Measurements from ENCODE around the gene NFATC2IP.
"Not testable (repeated sequence)": the region's sequence is repeated elsewhere in the genome, so short reads cannot be mapped to it uniquely, and the experiment has no call there.

Gene NFATC2IP

GRCh38 chr16:28936784-28937155 is 14.0 kb upstream of the NFATC2IP start:
- Histone ChIP-seq H3K9ac (ENCODE audit: low read length) (no peak overlapping the region), H3K36me3 (replicated peaks; ENCODE audit: insufficient read depth, low read length) (no peaks in the 10 kb centered on the region), H3K4me1 (ENCODE audit: low read length) (no peaks in the 10 kb centered on the region), H3K79me2 (ENCODE audit: low read length) (no peaks in the 10 kb centered on the region), H3F3A (ENCODE audit: insufficient read depth, low read length) (no peaks in the 10 kb centered on the region), H3K9me2 (replicated peaks; ENCODE audit: insufficient read depth, low read length) (no peaks in the 10 kb centered on the region), H3K4me3 (ENCODE audit: low read length) (no peak overlapping the region), H3K27me3 (replicated peaks; ENCODE audit: insufficient read depth, low read length) (peaks cover 6% of the 10 kb centered on the region; the same call in 1 of the 2 replicates), H3K27ac (ENCODE audit: low read length) (no peak overlapping the region), H3K9me3 (replicated peaks; ENCODE audit: insufficient read depth, low read length) (no peaks in the 10 kb centered on the region), H4K20me1 (ENCODE audit: insufficient read depth, low read length) (no peaks in the 10 kb centered on the region), H2AFZ (ENCODE audit: low read length) (no peak overlapping the region), H3K4me2 (ENCODE audit: low read depth, low read length) (no peak overlapping the region)
- DNase-seq = no peak
- TF ChIP-seq EZH2 (optimal IDR thresholded peaks at IDR 0.05; ENCODE audit: low read depth, low read length) = no peak
- no peak for TF ChIP-seq CTCF (IDR thresholded peaks at IDR 0.05; ENCODE audit: low read length)
- no peak for TF ChIP-seq EZH2phosphoT487 (IDR thresholded peaks at IDR 0.05; ENCODE audit: low read length)

GRCh38 chr16:28937222-28937876 is 13.4 kb upstream of the NFATC2IP start:
- H3K4me1 ChIP-seq (ENCODE audit: low read length) = no peaks in the 10 kb centered on the region
- no peaks in the 10 kb centered on the region for H3F3A ChIP-seq (ENCODE audit: insufficient read depth, low read length)
- H3K79me2 ChIP-seq (ENCODE audit: low read length) = no peaks in the 10 kb centered on the region
- no peak for DNase-seq
- H3K9ac ChIP-seq (ENCODE audit: low read length) = no peak overlapping the region
- H3K9me3 ChIP-seq (replicated peaks; ENCODE audit: insufficient read depth, low read length) = no peaks in the 10 kb centered on the region
- H3K27ac ChIP-seq (ENCODE audit: low read length) = no peak overlapping the region
- no peak overlapping the region for H3K4me3 ChIP-seq (ENCODE audit: low read length)
- no peak overlapping the region for H2AFZ ChIP-seq (ENCODE audit: low read length)
- no peaks in the 10 kb centered on the region for H3K9me2 ChIP-seq (replicated peaks; ENCODE audit: insufficient read depth, low read length)
- no peak overlapping the region for H3K4me2 ChIP-seq (ENCODE audit: low read depth, low read length)
- H3K27me3 ChIP-seq (replicated peaks; ENCODE audit: insufficient read depth, low read length) = peaks cover 6% of the 10 kb centered on the region; the same call in 1 of the 2 replicates
- H3K36me3 ChIP-seq (replicated peaks; ENCODE audit: insufficient read depth, low read length) = no peaks in the 10 kb centered on the region
- no peak for TF ChIP-seq CTCF (IDR thresholded peaks at IDR 0.05; ENCODE audit: low read length)
- no peak for TF ChIP-seq EZH2phosphoT487 (IDR thresholded peaks at IDR 0.05; ENCODE audit: low read length)
- TF ChIP-seq EZH2 (optimal IDR thresholded peaks at IDR 0.05; ENCODE audit: low read depth, low read length) = no peak
- H4K20me1 ChIP-seq (ENCODE audit: insufficient read depth, low read length) = no peaks in the 10 kb centered on the region

- TF ChIP-seq EZH2phosphoT487 (IDR thresholded peaks at IDR 0.05; ENCODE audit: low read length) (no peak), EZH2 (optimal IDR thresholded peaks at IDR 0.05; ENCODE audit: low read depth, low read length) (no peak), CTCF (IDR thresholded peaks at IDR 0.05; ENCODE audit: low read length) (no peak)
- H3K79me2 ChIP-seq (ENCODE audit: low read length) = no peaks in the 10 kb centered on the region
- H3K9ac ChIP-seq (ENCODE audit: low read length) = no peak overlapping the region
- H3K4me2 ChIP-seq (ENCODE audit: low read depth, low read length) = no peak overlapping the region
- peaks cover 6% of the 10 kb centered on the region; the same call in 1 of the 2 replicates for H3K27me3 ChIP-seq (replicated peaks; ENCODE audit: insufficient read depth, low read length)
- H3K36me3 ChIP-seq (replicated peaks; ENCODE audit: insufficient read depth, low read length) = no peaks in the 10 kb centered on the region
- no peaks in the 10 kb centered on the region for H3F3A ChIP-seq (ENCODE audit: insufficient read depth, low read length)
- no peak overlapping the region for H3K4me3 ChIP-seq (ENCODE audit: low read length)
- H3K9me2 ChIP-seq (replicated peaks; ENCODE audit: insufficient read depth, low read length) = no peaks in the 10 kb centered on the region
- H3K4me1 ChIP-seq (ENCODE audit: low read length) = no peaks in the 10 kb centered on the region
- DNase-seq = no peak
- no peaks in the 10 kb centered on the region for H3K9me3 ChIP-seq (replicated peaks; ENCODE audit: insufficient read depth, low read length)
- no peak overlapping the region for H2AFZ ChIP-seq (ENCODE audit: low read length)
- no peaks in the 10 kb centered on the region for H4K20me1 ChIP-seq (ENCODE audit: insufficient read depth, low read length)
- no peak overlapping the region for H3K27ac ChIP-seq (ENCODE audit: low read length)
Observed at GRCh38 chr16:28938721-28939120, 12.0 kb upstream of the NFATC2IP start.

GRCh38 chr16:28939825-28940224 is 10.9 kb upstream of the NFATC2IP start:
- H3K79me2 ChIP-seq (ENCODE audit: low read length); H3K9me3 ChIP-seq (replicated peaks; ENCODE audit: insufficient read depth, low read length); H3K27ac ChIP-seq (ENCODE audit: low read length); H3K4me3 ChIP-seq (ENCODE audit: low read length); H3K9ac ChIP-seq (ENCODE audit: low read length); H3F3A ChIP-seq (ENCODE audit: insufficient read depth, low read length); H3K9me2 ChIP-seq (replicated peaks; ENCODE audit: insufficient read depth, low read length); H4K20me1 ChIP-seq (ENCODE audit: insufficient read depth, low read length); H3K27me3 ChIP-seq (replicated peaks; ENCODE audit: insufficient read depth, low read length); H3K4me1 ChIP-seq (ENCODE audit: low read length); H2AFZ ChIP-seq (ENCODE audit: low read length); H3K36me3 ChIP-seq (replicated peaks; ENCODE audit: insufficient read depth, low read length); H3K4me2 ChIP-seq (ENCODE audit: low read depth, low read length); DNase-seq: not testable (repeated sequence)

All from MM.1S (cell line).